ENCODE results near the gene KSR1.

DNA sequence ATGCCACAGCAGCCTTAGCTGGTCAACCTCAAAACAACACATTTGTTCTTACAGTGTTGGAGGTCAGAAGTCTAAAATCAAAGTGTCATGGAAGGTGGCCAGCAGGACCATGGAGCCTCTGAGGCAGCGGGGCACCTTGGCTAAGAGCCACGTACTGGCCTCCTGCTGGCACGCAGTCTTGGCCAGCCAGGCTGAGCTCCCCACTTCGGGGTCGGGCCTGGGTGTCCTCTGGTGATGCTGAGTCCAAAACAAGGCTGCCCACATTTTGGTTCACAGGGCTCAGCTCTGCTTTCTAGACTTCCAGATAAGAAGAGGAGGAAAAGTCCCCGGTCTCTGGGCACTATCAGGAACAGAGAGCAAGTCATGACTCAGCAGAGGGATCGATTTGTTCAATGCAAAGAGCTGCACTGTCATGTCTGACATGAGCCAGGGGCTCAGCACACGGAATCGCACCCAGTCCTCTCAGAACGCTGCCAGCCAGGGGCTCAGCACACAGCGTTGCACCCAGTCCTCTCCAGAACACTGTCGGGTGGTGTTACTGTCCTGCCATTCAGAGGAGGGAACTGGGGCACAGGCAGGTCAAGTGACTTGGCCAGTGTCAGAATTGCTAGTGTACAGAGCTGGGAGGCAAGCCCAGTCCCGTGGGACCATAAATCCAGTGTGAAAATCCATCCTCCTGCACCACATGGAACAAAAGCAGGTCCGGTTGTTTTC lies 177.2 kb downstream of the KSR1 start:
- TF ChIP-seq, protein P1, sequence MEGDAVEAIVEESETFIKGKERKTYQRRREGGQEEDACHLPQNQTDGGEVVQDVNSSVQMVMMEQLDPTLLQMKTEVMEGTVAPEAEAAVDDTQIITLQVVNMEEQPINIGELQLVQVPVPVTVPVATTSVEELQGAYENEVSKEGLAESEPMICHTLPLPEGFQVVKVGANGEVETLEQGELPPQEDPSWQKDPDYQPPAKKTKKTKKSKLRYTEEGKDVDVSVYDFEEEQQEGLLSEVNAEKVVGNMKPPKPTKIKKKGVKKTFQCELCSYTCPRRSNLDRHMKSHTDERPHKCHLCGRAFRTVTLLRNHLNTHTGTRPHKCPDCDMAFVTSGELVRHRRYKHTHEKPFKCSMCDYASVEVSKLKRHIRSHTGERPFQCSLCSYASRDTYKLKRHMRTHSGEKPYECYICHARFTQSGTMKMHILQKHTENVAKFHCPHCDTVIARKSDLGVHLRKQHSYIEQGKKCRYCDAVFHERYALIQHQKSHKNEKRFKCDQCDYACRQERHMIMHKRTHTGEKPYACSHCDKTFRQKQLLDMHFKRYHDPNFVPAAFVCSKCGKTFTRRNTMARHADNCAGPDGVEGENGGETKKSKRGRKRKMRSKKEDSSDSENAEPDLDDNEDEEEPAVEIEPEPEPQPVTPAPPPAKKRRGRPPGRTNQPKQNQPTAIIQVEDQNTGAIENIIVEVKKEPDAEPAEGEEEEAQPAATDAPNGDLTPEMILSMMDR (conservative IDR thresholded peaks at IDR 0.05), result no peak
- TF ChIP-seq ZFX (IDR thresholded peaks at IDR 0.05), result no peak
